ENCODE results near the gene DYNLT4. TPM values are rescaled to one million over a fixed set of nuclear protein-coding genes. Genes with fewer than 3 reads are reported as not detected.

DYNLT4 gene
- total RNA-seq, 1 donor, result 0.36 TPM

DNA sequence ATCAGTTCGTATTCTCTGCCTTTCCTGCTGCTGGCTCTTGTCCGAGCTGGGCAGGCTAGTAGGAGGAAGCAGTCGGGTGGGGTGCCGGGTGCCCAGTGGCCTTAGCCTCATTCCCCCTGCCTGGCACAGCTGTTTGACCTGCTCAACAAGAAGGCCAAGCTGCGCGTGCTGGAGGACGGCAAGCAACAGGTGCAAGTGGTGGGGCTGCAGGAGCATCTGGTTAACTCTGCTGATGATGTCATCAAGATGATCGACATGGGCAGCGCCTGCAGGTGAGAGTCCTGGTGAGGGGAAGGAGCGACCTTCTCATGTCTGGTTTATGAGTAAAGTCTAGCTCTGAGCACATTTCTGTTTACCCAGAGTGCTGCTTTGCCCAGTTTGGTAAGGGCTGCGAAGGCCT lies 48.1 kb downstream of the DYNLT4 start:
- TF ChIP-seq, protein P1, sequence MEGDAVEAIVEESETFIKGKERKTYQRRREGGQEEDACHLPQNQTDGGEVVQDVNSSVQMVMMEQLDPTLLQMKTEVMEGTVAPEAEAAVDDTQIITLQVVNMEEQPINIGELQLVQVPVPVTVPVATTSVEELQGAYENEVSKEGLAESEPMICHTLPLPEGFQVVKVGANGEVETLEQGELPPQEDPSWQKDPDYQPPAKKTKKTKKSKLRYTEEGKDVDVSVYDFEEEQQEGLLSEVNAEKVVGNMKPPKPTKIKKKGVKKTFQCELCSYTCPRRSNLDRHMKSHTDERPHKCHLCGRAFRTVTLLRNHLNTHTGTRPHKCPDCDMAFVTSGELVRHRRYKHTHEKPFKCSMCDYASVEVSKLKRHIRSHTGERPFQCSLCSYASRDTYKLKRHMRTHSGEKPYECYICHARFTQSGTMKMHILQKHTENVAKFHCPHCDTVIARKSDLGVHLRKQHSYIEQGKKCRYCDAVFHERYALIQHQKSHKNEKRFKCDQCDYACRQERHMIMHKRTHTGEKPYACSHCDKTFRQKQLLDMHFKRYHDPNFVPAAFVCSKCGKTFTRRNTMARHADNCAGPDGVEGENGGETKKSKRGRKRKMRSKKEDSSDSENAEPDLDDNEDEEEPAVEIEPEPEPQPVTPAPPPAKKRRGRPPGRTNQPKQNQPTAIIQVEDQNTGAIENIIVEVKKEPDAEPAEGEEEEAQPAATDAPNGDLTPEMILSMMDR (IDR thresholded peaks at IDR 0.05; ENCODE audit: extremely low read depth, low read depth, low read length), result no peak
- Histone ChIP-seq H3K27ac (ENCODE audit: low read depth, low read length) (no peak overlapping the region), H3K79me2 (ENCODE audit: insufficient read depth, low read length) (no peaks in the 10 kb centered on the region), H2AFZ (ENCODE audit: low read length) (no peak overlapping the region), H3K9me3 (ENCODE audit: low read depth, low read length) (no peaks in the 10 kb centered on the region), H4K20me1 (ENCODE audit: insufficient read depth, low read length) (no peaks in the 10 kb centered on the region), H3K36me3 (ENCODE audit: insufficient read depth, low read length) (peaks cover 75% of the 10 kb centered on the region), H3K4me3 (ENCODE audit: insufficient read depth, low read length) (no peak overlapping the region), H3K27me3 (ENCODE audit: insufficient read depth, low read length) (no peaks in the 10 kb centered on the region), H3K4me1 (ENCODE audit: insufficient read depth, low read length) (no peaks in the 10 kb centered on the region), H3K4me2 (ENCODE audit: insufficient read depth, low read length) (no peak overlapping the region)
- no peak for DNase-seq (ENCODE audit: insufficient read length, low spot score, missing footprints)

DNA sequence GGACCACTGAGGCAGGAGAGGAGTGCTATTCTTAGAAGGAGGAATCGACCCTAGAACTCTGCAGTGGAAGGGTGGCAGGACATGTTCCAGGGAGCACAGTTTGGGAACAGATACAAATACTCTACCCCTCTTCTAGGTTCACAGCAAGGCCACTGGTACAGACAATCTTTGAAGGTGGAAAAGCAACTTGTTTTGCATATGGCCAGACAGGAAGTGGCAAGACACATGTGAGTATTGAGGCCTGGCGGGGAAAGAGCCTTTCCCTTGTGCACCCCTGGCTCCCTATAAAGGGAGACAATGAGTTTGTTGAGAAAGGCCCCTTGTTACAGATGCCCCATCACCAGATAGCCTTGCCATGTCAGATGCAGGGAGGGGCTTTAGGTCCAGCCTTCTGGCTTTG lies 49.7 kb downstream of the DYNLT4 start:
- no peaks in the 10 kb centered on the region for H3K27me3 ChIP-seq (ENCODE audit: insufficient read depth, low read length)
- H2AFZ ChIP-seq (ENCODE audit: low read length), result no peak overlapping the region
- TF ChIP-seq, protein P1 (IDR thresholded peaks at IDR 0.05; ENCODE audit: extremely low read depth, low read depth, low read length), result no peak

More for the DNA sequence above, 49.7 kb downstream of the DYNLT4 start:
- no peak overlapping the region for H3K27ac ChIP-seq (ENCODE audit: low read depth, low read length)
- no peaks in the 10 kb centered on the region for H3K9me3 ChIP-seq (ENCODE audit: low read depth, low read length)
- H3K4me2 ChIP-seq (ENCODE audit: insufficient read depth, low read length), result no peak overlapping the region
- H3K79me2 ChIP-seq (ENCODE audit: insufficient read depth, low read length), result no peaks in the 10 kb centered on the region
- H3K36me3 ChIP-seq (ENCODE audit: insufficient read depth, low read length), result peaks cover 78% of the 10 kb centered on the region
- H3K4me1 ChIP-seq (ENCODE audit: insufficient read depth, low read length), result no peaks in the 10 kb centered on the region
- no peak overlapping the region for H3K4me3 ChIP-seq (ENCODE audit: insufficient read depth, low read length)
- H4K20me1 ChIP-seq (ENCODE audit: insufficient read depth, low read length), result no peaks in the 10 kb centered on the region
- no peak for DNase-seq (ENCODE audit: insufficient read length, low spot score, missing footprints)

Small RNAs within 50 kb of the gene (small RNA-seq; reads per million reads assigned to genes)
- gene AL136380.1 (not detected), gene SNORD38A (4,025 reads per million, percentile 100 among the genes with 10 or more reads in this experiment), gene SNORD38B (not detected), gene SNORD46 (15.1 reads per million, percentile 94 among the genes with 10 or more reads in this experiment), gene SNORD55 (not detected)

Other genes starting within 250 kb of the DYNLT4 start
- gene TMEM53, start 132.9 kb downstream of the DYNLT4 start, total RNA-seq, result 6.9 and 7.7 TPM in 2 replicates
- gene ARMH1, start 132.6 kb downstream of the DYNLT4 start, total RNA-seq, result 3.2 and 4.3 TPM in 2 replicates
- not detected in 2 replicates for gene RNU5D-1, start 76.2 kb downstream of the DYNLT4 start, total RNA-seq
- 3.3 and 3.8 TPM in 2 replicates for gene KIF2C, start 67.5 kb downstream of the DYNLT4 start, total RNA-seq
- gene RPS8, start 31.8 kb downstream of the DYNLT4 start, total RNA-seq, result 1,174 and 1,221 TPM in 2 replicates
- gene BEST4, start 19.2 kb downstream of the DYNLT4 start, total RNA-seq, result under 0.01 TPM in 1 of 2 replicates, not detected in the other
- 33.7 and 35.1 TPM in 2 replicates for gene PLK3, start 7.0 kb downstream of the DYNLT4 start, total RNA-seq
- 21.4 and 23.6 TPM in 2 replicates for gene BTBD19, start 1.2 kb upstream of the DYNLT4 start, total RNA-seq
- gene PTCH2, start 35.9 kb upstream of the DYNLT4 start, total RNA-seq, result 0.29 and 0.36 TPM in 2 replicates
- gene EIF2B3, start 179.2 kb upstream of the DYNLT4 start, total RNA-seq, result 25.3 and 25.6 TPM in 2 replicates
- 23.9 and 26.1 TPM in 2 replicates for gene HECTD3, start 204.0 kb upstream of the DYNLT4 start, total RNA-seq
- gene UROD, start 204.9 kb upstream of the DYNLT4 start, total RNA-seq, result 123 and 147 TPM in 2 replicates